GM10248 (cell line): ENCODE data around the gene BTN2A1.

Source experiments
- CTCF ChIA-PET: fragments of 300-600 bp; sonication (Branson Sonifier 250); formaldehyde crosslinking; extraction: SDS; loops from one replicate; lab custom pipeline; 2021; ENCODE audit warnings: antibody characterized with exemption; lab: Yijun Ruan, JAX
- POLR2A ChIA-PET: fragments of 350-650 bp; sonication (Branson Sonifier 250); formaldehyde crosslinking; extraction: SDS; loops from one replicate; lab custom pipeline; 2020; ENCODE audit warnings: antibody characterized with exemption; lab: Yijun Ruan, JAX
- DNase-seq: peaks from one replicate; pipeline ENCODE4 v3.0.0; 2012; ENCODE audit errors: extremely low spot score
- CTCF ChIP-seq: IDR thresholded peaks from 2 replicates; pipeline ENCODE4 v1.5.1; 2012; ENCODE audit warnings: mild to moderate bottlenecking, low read depth; ENCODE audit errors: extremely low read depth, missing control alignments, control extremely low read depth

Gene BTN2A1

GRCh38 chr6:26478100-26478984, 20.6 kb downstream of the BTN2A1 start:
- ChIA-PET CTCF (interaction anchor here (0.8 to 1.0 kb wide), 2 partner anchors 8 to 13 kb away, joined by 3 read pairs; no protein-coding TSS in a partner anchor), POLR2A (no interaction called here)
- TF ChIP-seq CTCF, result no peak
- no peak for DNase-seq

- POLR2A ChIA-PET, result no interaction called here
- TF ChIP-seq CTCF, result no peak
- no peak for DNase-seq
- CTCF ChIA-PET, result interaction anchor here (0.8 to 1.3 kb wide), 4 partner anchors 8 to 16 kb away, joined by 3 to 4 read pairs (median 4); no protein-coding TSS in a partner anchor
Measured at GRCh38 chr6:26478985-26479278, 21.2 kb downstream of the BTN2A1 start.

GRCh38 chr6:26482338-26482737, 24.6 kb downstream of the BTN2A1 start:
- TF ChIP-seq CTCF, result no peak
- ChIA-PET CTCF (interaction anchor here (1.4 kb wide), 2 partner anchors 10 to 22 kb away, joined by 3 read pairs; no protein-coding TSS in a partner anchor), POLR2A (no interaction called here)
- DNase-seq, result no peak

GRCh38 chr6:26483727-26484126, 26.0 kb downstream of the BTN2A1 start:
- TF ChIP-seq CTCF, result no peak
- ChIA-PET POLR2A (no interaction called here), CTCF (interaction anchor here (1.3 to 2.5 kb wide), 3 partner anchors 8 to 14 kb away, joined by 5 to 13 read pairs (median 10); no protein-coding TSS in a partner anchor)
- no peak for DNase-seq

GRCh38 chr6:26484161-26484560, 26.4 kb downstream of the BTN2A1 start:
- TF ChIP-seq CTCF, result no peak
- ChIA-PET POLR2A (no interaction called here), CTCF (interaction anchor here (0.9 to 2.5 kb wide), 7 partner anchors 8 to 108 kb away, joined by 3 to 13 read pairs (median 5); no protein-coding TSS in a partner anchor)
- DNase-seq, result no peak

- POLR2A ChIA-PET, result no interaction called here
- TF ChIP-seq CTCF, result no peak
Measured at GRCh38 chr6:26485112-26485780, 27.5 kb downstream of the BTN2A1 start.

More at GRCh38 chr6:26485112-26485780, 27.5 kb downstream of the BTN2A1 start:
- CTCF ChIA-PET, result interaction anchor here (0.9 to 2.5 kb wide), 12 partner anchors 9 to 184 kb away, joined by 3 to 13 read pairs (median 4); no protein-coding TSS in a partner anchor
- no peak for DNase-seq
